CD4-positive, alpha-beta memory T cell (primary cell): ENCODE data around the gene MRPL22. TPM values are rescaled to one million over a fixed set of nuclear protein-coding genes. Genes with fewer than 3 reads are reported as not detected.
"Not testable (repeated sequence)": the region's sequence is repeated elsewhere in the genome, so short reads cannot be mapped to it uniquely, and the experiment has no call there.

Experiments used
- CTCF ChIA-PET: fragments of 350-600 bp; sonication (Branson Sonifier 250); formaldehyde crosslinking; loops from one replicate; lab custom pipeline; 2021; ENCODE audit warnings: inconsistent platforms; ENCODE audit not compliant: partially characterized antibody; lab: Charles Lee
- POLR2A ChIA-PET: fragments of 350-600 bp; sonication (Branson Sonifier 250); formaldehyde crosslinking; loops from one replicate; lab custom pipeline; 2021; ENCODE audit not compliant: partially characterized antibody; lab: Charles Lee
- DNase-seq, 5 donors: peaks; one replicate each; pipeline versions ENCODE4 v3.0.0 to v3.0.0-alpha.2; 2020 to 2022; ENCODE audit warnings: mixed read lengths in 1 of 5
- H3K27ac ChIP-seq: one replicate; pipeline ENCODE4 v1.7.0; 2013; ENCODE audit warnings: low read depth, low read length
- H3K27me3 ChIP-seq: 2 replicates; pipeline ENCODE4 v1.7.0; 2013; ENCODE audit warnings: mild to moderate bottlenecking, low read length, moderate library complexity; ENCODE audit not compliant: insufficient read depth
- H3K36me3 ChIP-seq: 2 replicates; pipeline ENCODE4 v1.7.0; 2013; ENCODE audit warnings: mild to moderate bottlenecking, low read length, moderate library complexity; ENCODE audit not compliant: insufficient read depth
- H3K4me1 ChIP-seq: 2 replicates; pipeline ENCODE4 v1.7.0; 2013; ENCODE audit warnings: mild to moderate bottlenecking, low read length, moderate library complexity; ENCODE audit not compliant: insufficient read depth
- H3K4me3 ChIP-seq, 2 donors: one replicate each; pipeline ENCODE4 v1.7.0; 2013; ENCODE audit warnings: low read length in 2 of 2, mild to moderate bottlenecking in 1 of 2
- H3K9me3 ChIP-seq, 2 donors: one replicate each; pipeline ENCODE4 v1.7.0; 2013; ENCODE audit warnings: low read length in 2 of 2, control low read depth in 1 of 2; ENCODE audit not compliant: control insufficient read depth in 1 of 2
- H3K27ac Mint-ChIP-seq, 7 donors: one replicate each; pipeline ENCODE4 v1.8.0; 2020 to 2021; ENCODE audit warnings: mixed read lengths in 7 of 7, mild to moderate bottlenecking in 6 of 7, inconsistent platforms in 3 of 7, moderate library complexity in 3 of 7
- H3K27me3 Mint-ChIP-seq, 2 donors: one replicate each; pipeline ENCODE4 v1.8.0; 2020 to 2021; ENCODE audit warnings: mixed read lengths in 2 of 2
- H3K36me3 Mint-ChIP-seq, 2 donors: one replicate each; pipeline ENCODE4 v1.8.0; 2020 to 2021; ENCODE audit warnings: mixed read lengths in 2 of 2, inconsistent platforms in 1 of 2, mild to moderate bottlenecking in 1 of 2
- H3K4me1 Mint-ChIP-seq, 4 donors: one replicate each; pipeline ENCODE4 v1.8.0; 2020 to 2021; ENCODE audit warnings: mixed read lengths in 4 of 4, mild to moderate bottlenecking in 1 of 4
- H3K4me3 Mint-ChIP-seq, 8 donors: one replicate each; pipeline ENCODE4 v1.8.0; 2020 to 2021; ENCODE audit warnings: mixed read lengths in 8 of 8, mild to moderate bottlenecking in 7 of 8, moderate library complexity in 6 of 8, inconsistent platforms in 3 of 8
- H3K9me3 Mint-ChIP-seq, 8 donors: one replicate each; pipeline ENCODE4 v1.8.0; 2020 to 2021; ENCODE audit warnings: mixed read lengths in 8 of 8, mild to moderate bottlenecking in 5 of 8, inconsistent platforms in 3 of 8, moderate library complexity in 1 of 8
- intact Hi-C: fragments of 100-400 bp; cut with micrococcal nuclease; formaldehyde crosslinking; loops from one replicate; pipeline ENCODE4 v1.15.1; 2023
- polyA plus RNA-seq, 2 donors: library from polyadenylated mRNA; unstranded; fragments of 300-500 nt; fragmentation: Illumina TruSeq; gene quantifications; one replicate each; pipeline ENCODE4 v1.2.3, GENCODE V29; 2021
- total RNA-seq, 2 experiments: library from RNA; stranded (reverse); gene quantifications; one replicate each; pipeline ENCODE4 v1.2.3, GENCODE V29; 2021

Gene MRPL22
- total and polyA plus RNA-seq, 4 experiments from 2014 or later = 28.0 to 101 (median 65.1) TPM

- CTCF ChIA-PET = no interaction called here
- Mint-ChIP-seq H3K36me3 (peaks cover 56 to 64% of the 10 kb centered on the region in 2 donors), H3K4me3 (no peak overlapping the region), H3K27ac (no peak overlapping the region), H3K27me3 (no peaks in the 10 kb centered on the region), H3K4me1 (no peaks in the 10 kb centered on the region), H3K9me3 (no peaks in the 10 kb centered on the region)
- intact Hi-C loops = no loop called here
- Histone ChIP-seq H3K36me3 (peaks cover 58% of the 10 kb centered on the region), H3K4me1 (no peaks in the 10 kb centered on the region), H3K9me3 (no peaks in the 10 kb centered on the region), H3K4me3 (no peak overlapping the region), H3K27ac (no peak overlapping the region), H3K27me3 (no peaks in the 10 kb centered on the region)
- POLR2A ChIA-PET = no interaction called here
- no peak for DNase-seq
Observed at GRCh38 chr5:154923441-154924430, 17.1 kb upstream of the MRPL22 start.

- Histone ChIP-seq H3K4me3 (no peak overlapping the region), H3K27ac (no peak overlapping the region), H3K36me3 (peaks cover 19% of the 10 kb centered on the region), H3K9me3 (no peaks in the 10 kb centered on the region), H3K27me3 (no peaks in the 10 kb centered on the region), H3K4me1 (peaks cover 14% of the 10 kb centered on the region)
- no peak overlapping the region for H3K4me3 Mint-ChIP-seq
- peaks cover 23 to 32% (median 25%) of the 10 kb centered on the region in 4 donors for H3K4me1 Mint-ChIP-seq
- H3K36me3 Mint-ChIP-seq = peaks cover 33 to 45% of the 10 kb centered on the region in 2 donors
- H3K27me3 Mint-ChIP-seq = no peaks in the 10 kb centered on the region
- ChIA-PET CTCF (interaction anchor here (1.0 to 2.1 kb wide), 2 partner anchors 12 to 17 kb away, joined by 4 read pairs; no protein-coding TSS in a partner anchor), POLR2A (no interaction called here)
- no peak overlapping the region for H3K27ac Mint-ChIP-seq
- no peaks in the 10 kb centered on the region for H3K9me3 Mint-ChIP-seq
- no peak for DNase-seq
- intact Hi-C loops = no loop called here
Observed at GRCh38 chr5:154933537-154933936, 7.3 kb upstream of the MRPL22 start.

- ChIA-PET CTCF (interaction anchor here (0.7 kb wide), 1 partner anchor 11 kb away, joined by 4 read pairs; no protein-coding TSS in a partner anchor), POLR2A (no interaction called here)
- peaks cover 14% of the 10 kb centered on the region for H3K4me1 ChIP-seq
- intact Hi-C loops = no loop called here
- Mint-ChIP-seq H3K36me3 (peaks cover 32 to 36% of the 10 kb centered on the region in 2 donors), H3K9me3 (no peaks in the 10 kb centered on the region), H3K27ac (peak overlapping the region in 3 of 7 donors; percentile 36 to 70 (median 68)), H3K4me3 (no peak overlapping the region), H3K27me3 (no peaks in the 10 kb centered on the region), H3K4me1 (peaks cover 26 to 42% (median 33%) of the 10 kb centered on the region in 4 donors)
- no peaks in the 10 kb centered on the region for H3K9me3 ChIP-seq
- H3K27me3 ChIP-seq = no peaks in the 10 kb centered on the region
- DNase-seq = no peak
- no peak overlapping the region for H3K27ac ChIP-seq
- H3K36me3 ChIP-seq = peaks cover 12% of the 10 kb centered on the region
- no peak overlapping the region for H3K4me3 ChIP-seq
Observed at GRCh38 chr5:154934881-154935280, 6.0 kb upstream of the MRPL22 start.

GRCh38 chr5:154937186-154937717 is 3.6 kb upstream of the MRPL22 start:
- Mint-ChIP-seq H3K4me1 (peaks cover 36 to 62% (median 48%) of the 10 kb centered on the region in 4 donors), H3K4me3 (peak overlapping the region; percentile 89 to 94 (median 92)), H3K36me3 (peaks cover 19 to 27% of the 10 kb centered on the region in 2 donors), H3K27me3 (no peaks in the 10 kb centered on the region), H3K27ac (peak overlapping the region in 6 of 7 donors; percentile 32 to 93 (median 82)), H3K9me3 (peaks cover 0 to 3% (median 0%) of the 10 kb centered on the region in 8 donors)
- DNase-seq = no peak
- H3K36me3 ChIP-seq = no peaks in the 10 kb centered on the region
- H3K9me3 ChIP-seq = no peaks in the 10 kb centered on the region
- intact Hi-C loops = no loop called here
- H3K4me1 ChIP-seq = peaks cover 29% of the 10 kb centered on the region
- no peaks in the 10 kb centered on the region for H3K27me3 ChIP-seq
- ChIA-PET CTCF (interaction anchor here (0.8 to 1.2 kb wide), 4 partner anchors 9 to 80 kb away, joined by 3 to 4 read pairs (median 3); no protein-coding TSS in a partner anchor), POLR2A (interaction anchor here (0.9 to 2.3 kb wide), 8 partner anchors 8 to 899 kb away, joined by 3 to 8 read pairs (median 4); partner anchors contain the start of genes FAM114A2 and MFAP3)
- H3K27ac ChIP-seq = peak overlapping the region; percentile 68
- H3K4me3 ChIP-seq = peak overlapping the region; percentile 58 to 91

- ChIA-PET CTCF (interaction anchor here (0.8 to 1.2 kb wide), 4 partner anchors 9 to 81 kb away, joined by 3 to 4 read pairs (median 3); no protein-coding TSS in a partner anchor), POLR2A (interaction anchor here (0.9 to 2.3 kb wide), 9 partner anchors 9 to 899 kb away, joined by 3 to 8 read pairs (median 4); partner anchors contain the start of genes FAM114A2 and MFAP3)
- Histone ChIP-seq H3K27ac (peak within 1 kb of the TSS; percentile 68), H3K4me1 (peaks cover 35% of the 10 kb centered on the region), H3K4me3 (peak within 1 kb of the TSS; percentile 58 to 91), H3K27me3 (no peaks in the 10 kb centered on the region), H3K9me3 (no peaks in the 10 kb centered on the region), H3K36me3 (no peaks in the 10 kb centered on the region)
- Mint-ChIP-seq H3K9me3 (peaks cover 0 to 3% (median 0%) of the 10 kb centered on the region in 8 donors), H3K4me3 (peak within 1 kb of the TSS; percentile 89 to 97 (median 92)), H3K27me3 (no peaks in the 10 kb centered on the region), H3K27ac (peak within 1 kb of the TSS; percentile 76 to 97 (median 82)), H3K36me3 (peaks cover 18 to 24% of the 10 kb centered on the region in 2 donors), H3K4me1 (peaks cover 40 to 68% (median 52%) of the 10 kb centered on the region in 4 donors)
- intact Hi-C loops = no loop called here
- peak; percentile 81 to 83 (median 82) for DNase-seq
Observed at GRCh38 chr5:154937718-154938466, 3.0 kb upstream of the MRPL22 start, which contains the start of gene GEMIN5. TSS of gene GEMIN5 (minus strand) at chr5:154938211. CDS start at chr5:154938133, 78 bp downstream.

GRCh38 chr5:154939387-154939786 is 1.5 kb upstream of the MRPL22 start:
- H3K9me3 Mint-ChIP-seq, H3K4me3 ChIP-seq, DNase-seq, H3K27ac ChIP-seq, intact Hi-C loops, H3K36me3 ChIP-seq, H3K9me3 ChIP-seq, POLR2A ChIA-PET, CTCF ChIA-PET, H3K27me3 ChIP-seq, H3K27me3 Mint-ChIP-seq: not testable (repeated sequence)
- Mint-ChIP-seq H3K36me3 (peaks cover 11 to 21% of the 10 kb centered on the region in 2 donors), H3K4me1 (peaks cover 38 to 73% (median 53%) of the 10 kb centered on the region in 4 donors), H3K27ac (peak overlapping the region in 5 of 7 donors; percentile 0 to 97 (median 72)), H3K4me3 (peak overlapping the region; percentile 38 to 100 (median 66))
- peaks cover 38% of the 10 kb centered on the region for H3K4me1 ChIP-seq
